ENCODE measurements around the gene PLK2. TPM values are rescaled to one million over a fixed set of nuclear protein-coding genes. Genes with fewer than 3 reads are reported as not detected.

PLK2 gene
- total RNA-seq, 1 experiment from 2014 or later = not detected

DNA sequence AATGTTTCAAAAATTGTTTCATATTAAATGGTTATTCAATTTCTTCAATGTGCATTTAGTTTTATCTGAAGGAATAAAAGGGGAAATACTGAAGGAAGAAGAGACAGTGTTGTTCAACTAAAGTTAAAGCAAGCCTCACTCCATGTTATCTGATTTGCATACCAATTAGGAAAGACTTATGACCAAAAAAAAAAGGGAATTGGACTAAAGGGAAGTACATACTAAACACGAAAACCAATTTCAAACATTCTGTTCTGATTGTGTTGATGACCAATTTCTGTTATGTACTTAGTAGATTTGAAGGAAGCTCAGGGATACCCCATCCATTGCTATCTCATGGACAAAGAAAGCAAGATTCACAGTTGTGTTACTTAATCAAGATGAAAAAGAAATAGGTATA is 26.4 kb upstream of the PLK2 start:
- no peak overlapping the region for H3K4me3 ChIP-seq (ENCODE audit: low read length)
- H3K9me3 ChIP-seq (ENCODE audit: low read length) = no peaks in the 10 kb centered on the region
- H3K27ac ChIP-seq (ENCODE audit: low read length) = no peak overlapping the region
- no peak overlapping the region for H2AFZ ChIP-seq (ENCODE audit: low read length)
- H3K4me1 ChIP-seq (ENCODE audit: low read length) = peaks cover 17% of the 10 kb centered on the region
- H4K20me1 ChIP-seq (ENCODE audit: insufficient read depth, low read depth, low read length) = no peaks in the 10 kb centered on the region
- no peak for DNase-seq
- no peaks in the 10 kb centered on the region for H3K9me2 ChIP-seq (replicated peaks; ENCODE audit: insufficient read depth, low read length)
- no peaks in the 10 kb centered on the region for H3K27me3 ChIP-seq (ENCODE audit: low read length)
- no peaks in the 10 kb centered on the region for H3K36me3 ChIP-seq (ENCODE audit: insufficient read depth, low read length)
- H3K79me2 ChIP-seq (ENCODE audit: low read length) = no peaks in the 10 kb centered on the region
- H3K4me2 ChIP-seq (ENCODE audit: low read depth, low read length, poor library complexity, severe bottlenecking) = no peak overlapping the region
- H3K9ac ChIP-seq (ENCODE audit: low read length) = no peak overlapping the region

DNA sequence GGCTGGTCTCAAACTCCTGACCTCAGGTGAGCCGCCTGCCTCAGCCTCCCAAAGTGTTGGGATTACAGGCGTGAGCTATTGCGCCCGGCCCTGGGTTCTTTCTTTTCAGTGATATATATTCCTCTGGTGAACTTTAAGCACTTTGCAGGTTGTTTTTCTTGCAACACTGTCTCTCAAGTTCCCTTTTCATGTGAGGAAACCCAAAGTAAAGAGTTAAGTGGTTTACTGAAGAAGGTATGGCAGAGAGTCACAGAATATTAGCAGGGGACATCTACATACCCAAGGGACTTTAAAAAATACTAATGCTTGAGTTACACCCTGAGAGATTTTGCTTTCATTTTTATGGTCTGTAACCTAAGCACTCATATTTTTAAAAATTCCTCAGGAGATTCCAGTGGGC is 24.6 kb upstream of the PLK2 start:
- H2AFZ ChIP-seq (ENCODE audit: low read length) = no peak overlapping the region
- peak; percentile 26 for DNase-seq

DNA sequence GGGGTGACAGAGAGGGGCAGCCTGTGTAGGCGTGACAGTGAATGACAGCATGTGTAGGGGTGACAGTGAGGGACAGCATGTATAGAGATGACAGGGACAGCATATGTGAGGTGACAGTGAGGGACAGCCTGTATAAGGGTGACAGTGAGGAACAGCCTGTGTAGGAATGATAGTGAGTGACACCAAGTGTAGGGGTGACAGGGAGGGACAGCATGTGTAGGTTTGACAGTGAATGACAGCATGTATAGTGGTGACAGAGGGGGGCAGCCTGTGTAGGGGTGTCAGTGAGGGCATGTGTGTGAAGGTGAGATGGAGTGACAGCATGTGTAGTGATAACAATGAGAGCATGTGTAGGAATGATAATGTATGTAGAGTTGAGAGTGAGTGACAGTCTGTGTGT is 22.6 kb upstream of the PLK2 start:
- Histone ChIP-seq H3K4me2 (ENCODE audit: low read depth, low read length, poor library complexity, severe bottlenecking) (no peak overlapping the region), H3K27me3 (ENCODE audit: low read length) (no peaks in the 10 kb centered on the region), H3K27ac (ENCODE audit: low read length) (no peak overlapping the region), H3K9ac (ENCODE audit: low read length) (no peak overlapping the region), H3K9me3 (ENCODE audit: low read length) (no peaks in the 10 kb centered on the region), H2AFZ (ENCODE audit: low read length) (no peak overlapping the region), H3K9me2 (replicated peaks; ENCODE audit: insufficient read depth, low read length) (no peaks in the 10 kb centered on the region), H3K79me2 (ENCODE audit: low read length) (no peaks in the 10 kb centered on the region), H3K4me1 (ENCODE audit: low read length) (no peaks in the 10 kb centered on the region; the same call in 1 of the 2 replicates), H3K4me3 (ENCODE audit: low read length) (no peak overlapping the region), H3K36me3 (ENCODE audit: insufficient read depth, low read length) (no peaks in the 10 kb centered on the region), H4K20me1 (ENCODE audit: insufficient read depth, low read depth, low read length) (no peaks in the 10 kb centered on the region)
- DNase-seq = peak; percentile 6

More for the DNA sequence above, 24.6 kb upstream of the PLK2 start:
- no peaks in the 10 kb centered on the region for H3K9me3 ChIP-seq (ENCODE audit: low read length)
- no peak overlapping the region for H3K9ac ChIP-seq (ENCODE audit: low read length)
- no peaks in the 10 kb centered on the region for H3K9me2 ChIP-seq (replicated peaks; ENCODE audit: insufficient read depth, low read length)
- no peaks in the 10 kb centered on the region for H3K79me2 ChIP-seq (ENCODE audit: low read length)
- H3K27me3 ChIP-seq (ENCODE audit: low read length) = no peaks in the 10 kb centered on the region
- no peak overlapping the region for H3K27ac ChIP-seq (ENCODE audit: low read length)
- no peaks in the 10 kb centered on the region; the same call in 1 of the 2 replicates for H3K4me1 ChIP-seq (ENCODE audit: low read length)
- no peaks in the 10 kb centered on the region for H4K20me1 ChIP-seq (ENCODE audit: insufficient read depth, low read depth, low read length)
- no peaks in the 10 kb centered on the region for H3K36me3 ChIP-seq (ENCODE audit: insufficient read depth, low read length)
- no peak overlapping the region for H3K4me2 ChIP-seq (ENCODE audit: low read depth, low read length, poor library complexity, severe bottlenecking)
- no peak overlapping the region for H3K4me3 ChIP-seq (ENCODE audit: low read length)

DNA sequence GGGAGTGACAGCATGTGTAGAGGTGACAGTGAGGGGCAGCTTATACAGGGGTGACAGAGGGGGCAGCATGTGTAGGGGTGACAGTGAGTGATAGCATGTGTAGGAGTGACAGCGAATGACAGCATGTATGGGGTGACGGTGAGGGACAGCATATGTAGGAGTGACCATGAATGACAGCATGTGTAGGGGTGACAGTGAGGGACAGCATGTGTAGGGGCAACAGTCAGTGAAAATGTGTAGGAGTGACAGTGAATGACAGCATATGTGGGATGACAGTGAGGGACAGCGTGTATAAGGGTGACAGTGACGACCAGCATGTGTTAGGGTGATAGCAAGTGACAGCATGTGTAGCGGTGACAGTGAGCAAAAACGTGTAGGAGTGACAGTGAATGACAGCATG is 21.9 kb upstream of the PLK2 start:
- Histone ChIP-seq H2AFZ (ENCODE audit: low read length) (no peak overlapping the region), H3K9me3 (ENCODE audit: low read length) (no peaks in the 10 kb centered on the region), H3K36me3 (ENCODE audit: insufficient read depth, low read length) (no peaks in the 10 kb centered on the region), H3K27ac (ENCODE audit: low read length) (no peak overlapping the region), H3K79me2 (ENCODE audit: low read length) (no peaks in the 10 kb centered on the region), H3K27me3 (ENCODE audit: low read length) (no peaks in the 10 kb centered on the region), H3K4me1 (ENCODE audit: low read length) (no peaks in the 10 kb centered on the region; the same call in 1 of the 2 replicates), H3K4me3 (ENCODE audit: low read length) (no peak overlapping the region), H3K9ac (ENCODE audit: low read length) (no peak overlapping the region), H3K9me2 (replicated peaks; ENCODE audit: insufficient read depth, low read length) (no peaks in the 10 kb centered on the region), H4K20me1 (ENCODE audit: insufficient read depth, low read depth, low read length) (no peaks in the 10 kb centered on the region), H3K4me2 (ENCODE audit: low read depth, low read length, poor library complexity, severe bottlenecking) (no peak overlapping the region)
- DNase-seq = no peak

DNA sequence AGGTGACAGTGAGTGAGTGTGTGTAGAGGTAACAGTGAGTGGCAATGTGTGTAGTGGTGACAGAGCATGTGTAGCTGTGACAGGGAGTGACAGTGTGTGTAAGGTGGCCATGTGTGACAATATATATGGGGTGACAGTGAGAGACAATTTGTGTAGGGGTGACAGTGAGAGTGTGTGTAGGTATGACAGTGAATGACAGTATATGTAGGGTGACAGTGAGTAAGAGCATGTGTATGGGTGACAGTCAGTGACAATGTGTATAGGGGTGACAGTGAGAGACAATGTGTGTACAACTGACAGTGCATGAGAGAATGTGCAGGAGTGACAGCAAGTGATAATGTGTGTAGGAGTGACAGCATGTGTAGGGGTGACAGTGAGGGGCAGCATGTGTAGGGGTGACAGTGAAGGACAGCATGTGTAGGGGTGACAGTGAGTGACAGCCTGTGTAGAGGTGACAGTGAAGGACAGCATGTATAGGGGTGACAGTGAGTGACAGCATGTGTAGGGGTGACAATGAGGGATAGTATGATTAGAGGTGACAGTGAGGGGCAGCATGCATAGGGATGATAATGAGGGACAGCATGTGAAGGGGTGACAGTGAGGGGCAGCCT is 21.3 kb upstream of the PLK2 start:
- H3K9me2 ChIP-seq (replicated peaks; ENCODE audit: insufficient read depth, low read length) = no peaks in the 10 kb centered on the region
- no peak overlapping the region for H3K4me3 ChIP-seq (ENCODE audit: low read length)
- no peaks in the 10 kb centered on the region for H3K27me3 ChIP-seq (ENCODE audit: low read length)
- H2AFZ ChIP-seq (ENCODE audit: low read length) = no peak overlapping the region
- H3K4me2 ChIP-seq (ENCODE audit: low read depth, low read length, poor library complexity, severe bottlenecking) = no peak overlapping the region
- DNase-seq = no peak
- H3K36me3 ChIP-seq (ENCODE audit: insufficient read depth, low read length) = no peaks in the 10 kb centered on the region
- H3K27ac ChIP-seq (ENCODE audit: low read length) = no peak overlapping the region
- no peaks in the 10 kb centered on the region for H3K79me2 ChIP-seq (ENCODE audit: low read length)
- no peaks in the 10 kb centered on the region for H3K9me3 ChIP-seq (ENCODE audit: low read length)
- no peaks in the 10 kb centered on the region for H4K20me1 ChIP-seq (ENCODE audit: insufficient read depth, low read depth, low read length)
- no peak overlapping the region for H3K9ac ChIP-seq (ENCODE audit: low read length)
- no peaks in the 10 kb centered on the region for H3K4me1 ChIP-seq (ENCODE audit: low read length)

DNA sequence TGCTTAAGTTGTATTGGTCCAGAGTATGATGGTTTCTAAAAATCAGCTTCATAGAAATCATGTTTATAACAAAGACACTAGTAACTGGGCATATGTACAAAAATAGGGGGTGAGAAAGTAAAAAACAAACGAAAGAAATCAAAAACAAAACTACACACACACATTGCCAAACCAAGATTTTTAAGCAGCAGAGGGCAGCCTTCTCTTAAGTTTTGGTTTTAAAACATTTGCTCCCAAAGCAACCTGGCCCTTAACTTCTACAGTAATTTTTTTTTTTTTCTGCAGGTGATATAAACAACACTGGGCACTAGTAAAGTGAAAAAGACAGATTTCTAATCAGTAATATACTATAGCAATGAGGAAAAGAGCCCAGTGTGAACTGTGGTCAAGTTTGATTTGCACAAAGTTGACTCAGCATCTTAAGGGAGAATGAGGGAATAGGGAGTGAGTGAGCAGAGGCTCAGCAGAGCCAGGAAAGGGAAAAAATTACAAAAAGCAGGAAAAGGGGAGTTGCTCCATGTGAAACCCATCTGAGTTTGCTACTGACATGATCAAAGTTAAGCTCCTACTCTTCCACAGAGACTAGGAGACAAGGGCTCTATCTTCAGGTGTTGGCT is 18.0 kb upstream of the PLK2 start:
- no peaks in the 10 kb centered on the region for H3K9me2 ChIP-seq (replicated peaks; ENCODE audit: insufficient read depth, low read length)
- DNase-seq = peak; percentile 60
- H3K27me3 ChIP-seq (ENCODE audit: low read length) = no peaks in the 10 kb centered on the region
- H3K4me2 ChIP-seq (ENCODE audit: low read depth, low read length, poor library complexity, severe bottlenecking) = no peak overlapping the region
- peaks cover 5% of the 10 kb centered on the region; the same call in 1 of the 2 replicates for H3K9me3 ChIP-seq (ENCODE audit: low read length)
- no peak overlapping the region for H2AFZ ChIP-seq (ENCODE audit: low read length)
- no peaks in the 10 kb centered on the region for H3K36me3 ChIP-seq (ENCODE audit: insufficient read depth, low read length)
- H3K4me1 ChIP-seq (ENCODE audit: low read length) = no peaks in the 10 kb centered on the region
- H3K4me3 ChIP-seq (ENCODE audit: low read length) = no peak overlapping the region
- no peak overlapping the region for H3K27ac ChIP-seq (ENCODE audit: low read length)
- no peaks in the 10 kb centered on the region for H3K79me2 ChIP-seq (ENCODE audit: low read length)
- H3K9ac ChIP-seq (ENCODE audit: low read length) = no peak overlapping the region
- H4K20me1 ChIP-seq (ENCODE audit: insufficient read depth, low read depth, low read length) = no peaks in the 10 kb centered on the region

DNA sequence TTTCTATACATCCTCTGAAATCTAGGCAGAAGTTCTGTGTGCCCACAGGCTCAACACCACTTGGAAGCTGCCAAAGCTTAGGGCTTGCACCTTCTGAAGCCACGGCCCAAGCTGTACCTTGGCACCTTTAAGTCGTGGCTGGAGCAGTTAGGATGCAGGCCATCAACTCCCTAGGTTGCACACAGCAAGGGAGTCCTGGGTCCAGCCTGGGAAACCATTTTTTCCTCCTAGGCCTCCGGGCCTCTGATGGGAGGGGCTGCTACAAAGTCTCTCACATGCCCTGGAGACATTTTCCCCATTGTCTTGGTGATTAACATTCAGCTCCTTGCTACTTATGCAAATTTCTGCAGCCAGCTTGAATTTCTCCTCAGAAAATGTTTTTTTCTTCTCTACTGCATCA is 15.5 kb upstream of the PLK2 start:
- H3K4me2 ChIP-seq (ENCODE audit: low read depth, low read length, poor library complexity, severe bottlenecking) = no peak overlapping the region
- no peaks in the 10 kb centered on the region for H3K9me2 ChIP-seq (replicated peaks; ENCODE audit: insufficient read depth, low read length)
- no peaks in the 10 kb centered on the region for H3K79me2 ChIP-seq (ENCODE audit: low read length)
- no peak overlapping the region for H3K4me3 ChIP-seq (ENCODE audit: low read length)
- H3K9ac ChIP-seq (ENCODE audit: low read length) = no peak overlapping the region
- H3K4me1 ChIP-seq (ENCODE audit: low read length) = no peaks in the 10 kb centered on the region
- H3K27ac ChIP-seq (ENCODE audit: low read length) = no peak overlapping the region
- no peak overlapping the region for H2AFZ ChIP-seq (ENCODE audit: low read length)
- no peaks in the 10 kb centered on the region for H3K27me3 ChIP-seq (ENCODE audit: low read length)
- H4K20me1 ChIP-seq (ENCODE audit: insufficient read depth, low read depth, low read length) = no peaks in the 10 kb centered on the region
- H3K9me3 ChIP-seq (ENCODE audit: low read length) = peaks cover 5% of the 10 kb centered on the region; the same call in 1 of the 2 replicates
- no peaks in the 10 kb centered on the region for H3K36me3 ChIP-seq (ENCODE audit: insufficient read depth, low read length)
- DNase-seq = peak; percentile 19

DNA sequence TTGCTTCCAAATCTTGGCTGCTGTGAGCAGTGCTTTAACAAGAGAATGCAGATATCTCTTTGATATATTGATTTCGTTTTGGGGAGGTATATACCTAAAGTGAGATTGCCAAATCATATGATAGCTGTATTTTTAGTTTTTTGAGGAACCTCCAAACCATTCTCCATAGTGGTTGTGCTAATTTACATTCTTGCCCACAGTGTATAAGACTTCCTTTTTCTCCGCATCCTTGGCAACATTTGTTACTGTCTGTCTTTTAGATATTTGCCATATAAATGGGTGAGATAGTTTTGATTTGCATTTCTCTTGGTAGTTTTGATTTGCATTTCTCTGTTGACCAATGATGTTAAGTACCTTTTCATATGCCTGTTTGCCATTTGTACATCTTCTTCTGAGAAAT is 10.0 kb upstream of the PLK2 start:
- Histone ChIP-seq H3K9me3 (ENCODE audit: low read length) (no peaks in the 10 kb centered on the region), H3K9me2 (replicated peaks; ENCODE audit: insufficient read depth, low read length) (no peaks in the 10 kb centered on the region), H3K4me1 (ENCODE audit: low read length) (0 out of 2 replicates have a peak, but pooled peaks cover 3% of the 10 kb centered on the region), H2AFZ (ENCODE audit: low read length) (no peak overlapping the region), H3K27ac (ENCODE audit: low read length) (no peak overlapping the region), H3K4me2 (ENCODE audit: low read depth, low read length, poor library complexity, severe bottlenecking) (no peak overlapping the region), H3K9ac (ENCODE audit: low read length) (no peak overlapping the region), H3K4me3 (ENCODE audit: low read length) (no peak overlapping the region), H4K20me1 (ENCODE audit: insufficient read depth, low read depth, low read length) (no peaks in the 10 kb centered on the region), H3K36me3 (ENCODE audit: insufficient read depth, low read length) (no peaks in the 10 kb centered on the region), H3K27me3 (ENCODE audit: low read length) (no peaks in the 10 kb centered on the region), H3K79me2 (ENCODE audit: low read length) (no peaks in the 10 kb centered on the region)
- DNase-seq = peak; percentile 34
